Measurements from ENCODE around the gene LCE6A. TPM values are rescaled to one million over a fixed set of nuclear protein-coding genes. Genes with fewer than 3 reads are reported as not detected.
A peak's percentile ranks its signal among the peaks of the same experiment; 100 is the strongest.

LCE6A gene
- polyA plus RNA-seq, 1 experiment: not detected

DNA sequence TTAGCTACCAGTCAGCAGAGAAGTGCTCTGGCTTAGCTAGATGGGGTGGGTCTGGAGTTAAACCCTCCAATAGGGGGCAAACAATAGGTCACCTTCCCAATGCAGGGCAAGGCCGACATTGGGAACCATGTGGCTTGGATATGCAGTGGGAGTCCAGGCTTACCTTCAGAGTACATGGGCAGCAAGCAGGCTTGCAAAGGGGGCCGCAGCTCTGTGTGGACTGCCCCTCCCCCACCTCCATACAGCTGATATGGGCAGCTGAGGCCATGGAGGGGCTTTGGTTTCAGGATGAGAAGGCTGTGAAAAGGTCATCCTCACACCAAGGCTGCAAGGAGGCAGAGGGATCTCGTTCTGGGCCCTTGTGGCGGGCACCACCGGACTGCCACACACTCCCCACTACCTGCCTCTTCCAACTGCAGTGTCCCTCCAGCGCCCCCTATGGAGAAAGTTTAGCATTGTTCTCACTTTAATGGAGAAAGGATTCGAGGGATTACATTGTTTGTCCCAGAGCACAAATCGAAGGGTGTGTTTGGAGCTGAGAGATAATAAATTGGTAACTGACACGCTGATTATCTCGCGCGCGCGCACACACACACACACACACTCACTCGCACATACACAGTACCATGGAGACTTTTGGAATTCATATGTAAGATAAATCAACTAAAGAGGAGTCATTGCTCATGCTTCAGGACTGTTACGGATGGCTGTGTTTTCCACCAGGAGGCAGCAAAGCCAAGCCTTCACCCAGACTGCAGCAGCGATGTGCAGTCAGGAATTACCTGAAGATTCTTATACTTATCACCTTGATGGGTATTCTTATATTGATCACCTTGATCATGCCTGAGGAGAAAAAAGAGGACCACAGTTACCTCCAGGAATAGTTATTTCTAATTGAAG, 28.4 kb downstream of the LCE6A start:
- H3K9me3 ChIP-seq (ENCODE audit: control insufficient read depth, insufficient read depth, low read length): no peaks in the 10 kb centered on the region
- no peak for DNase-seq (ENCODE audit: low read depth, low spot score)
- no peak overlapping the region for H3K4me3 ChIP-seq (ENCODE audit: low read depth, low read length)
- no peaks in the 10 kb centered on the region for H3K27me3 ChIP-seq (ENCODE audit: control insufficient read depth, insufficient read depth, low read length)
- POLR2A ChIA-PET: no interaction called here
- TF ChIP-seq CTCF (IDR thresholded peaks at IDR 0.05; ENCODE audit: low read depth, low read length): 0 out of 2 replicates have a peak, but pooled peaks have one; percentile 2
- CTCF ChIA-PET: interaction anchor here (0.6 to 2.5 kb wide), 5 partner anchors 15 to 350 kb away, joined by 3 to 15 read pairs (median 4); no protein-coding TSS in a partner anchor
- no peak overlapping the region for H3K27ac ChIP-seq (ENCODE audit: low read depth, low read length)

- DNase-seq (ENCODE audit: low read depth, low spot score): no peak
- Histone ChIP-seq H3K4me3 (ENCODE audit: low read depth, low read length) (no peak overlapping the region), H3K27ac (ENCODE audit: low read depth, low read length) (no peak overlapping the region), H3K27me3 (ENCODE audit: control insufficient read depth, insufficient read depth, low read length) (no peaks in the 10 kb centered on the region), H3K9me3 (ENCODE audit: control insufficient read depth, insufficient read depth, low read length) (no peaks in the 10 kb centered on the region)
- ChIA-PET POLR2A (no interaction called here), CTCF (interaction anchor here (1.0 kb wide), 1 partner anchor 16 kb away, joined by 4 read pairs; no protein-coding TSS in a partner anchor)
- TF ChIP-seq CTCF (IDR thresholded peaks at IDR 0.05; ENCODE audit: low read depth, low read length): no peak
Observed at GRCh38 chr1:152871731-152872126, 29.1 kb downstream of the LCE6A start.

- Histone ChIP-seq H3K27me3 (ENCODE audit: control insufficient read depth, insufficient read depth, low read length) (no peaks in the 10 kb centered on the region), H3K9me3 (ENCODE audit: control insufficient read depth, insufficient read depth, low read length) (no peaks in the 10 kb centered on the region), H3K27ac (ENCODE audit: low read depth, low read length) (no peak overlapping the region), H3K4me3 (ENCODE audit: low read depth, low read length) (no peak overlapping the region)
- no peak for DNase-seq (ENCODE audit: low read depth, low spot score)
- POLR2A ChIA-PET: no interaction called here
- no peak for TF ChIP-seq CTCF (IDR thresholded peaks at IDR 0.05; ENCODE audit: low read depth, low read length)
- CTCF ChIA-PET: interaction anchor here (1.3 kb wide), 1 partner anchor 76 kb away, joined by 3 read pairs; no protein-coding TSS in a partner anchor
Observed at GRCh38 chr1:152873495-152873894, 30.8 kb downstream of the LCE6A start.

DNA sequence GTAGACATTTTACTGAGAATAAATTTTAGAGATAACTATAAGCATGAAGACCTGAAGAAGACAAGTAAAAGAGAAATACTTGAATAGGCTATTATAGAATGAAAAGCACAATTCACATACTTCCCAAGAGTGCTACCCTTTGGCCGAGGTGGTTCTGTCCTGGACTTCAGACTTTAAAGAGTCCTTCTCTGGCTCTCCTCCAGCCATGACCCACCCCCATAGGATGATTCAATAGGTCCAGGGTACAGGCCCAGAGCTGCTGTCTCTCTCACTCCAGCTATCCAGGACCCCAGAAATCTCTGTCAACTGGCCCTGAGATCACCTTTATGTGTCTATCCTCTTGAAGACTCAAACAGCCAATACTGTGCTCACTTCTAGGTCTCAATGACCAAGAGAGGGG, 34.2 kb downstream of the LCE6A start:
- no peak for DNase-seq (ENCODE audit: low read depth, low spot score)
- CTCF ChIA-PET: no interaction called here
- no peak overlapping the region for H3K27ac ChIP-seq (ENCODE audit: low read depth, low read length)
- no peaks in the 10 kb centered on the region for H3K9me3 ChIP-seq (ENCODE audit: control insufficient read depth, insufficient read depth, low read length)
- POLR2A ChIA-PET: no interaction called here
- no peak for TF ChIP-seq CTCF (IDR thresholded peaks at IDR 0.05; ENCODE audit: low read depth, low read length)
- no peaks in the 10 kb centered on the region for H3K27me3 ChIP-seq (ENCODE audit: control insufficient read depth, insufficient read depth, low read length)
- no peak overlapping the region for H3K4me3 ChIP-seq (ENCODE audit: low read depth, low read length)

DNA sequence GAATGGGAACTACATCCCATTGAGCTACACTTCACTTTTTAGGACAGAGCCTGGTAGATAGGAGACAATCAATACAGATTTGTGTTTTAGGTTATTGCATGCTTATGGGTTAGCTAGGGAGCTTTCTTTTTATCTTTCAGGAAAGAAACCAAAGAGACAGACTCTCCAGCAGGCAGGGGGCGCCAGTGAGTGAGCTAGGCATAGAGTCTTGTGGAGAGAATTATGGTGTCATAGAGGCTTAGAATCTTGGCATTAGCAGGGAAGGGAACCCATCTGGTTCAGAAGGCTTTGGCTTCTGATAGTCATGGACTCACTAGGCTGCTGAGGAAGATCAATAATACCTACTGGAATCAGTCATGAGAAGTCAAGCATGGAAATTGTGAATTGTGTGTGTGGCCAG, 35.4 kb downstream of the LCE6A start, which contains the start of gene SMCP:
Gene SMCP, plus strand, starts transcription at position 281 of the 400 bp plus-strand sequence. CDS start 6,101 bp downstream, outside the sequence.
- Histone ChIP-seq H3K9me3 (ENCODE audit: control insufficient read depth, insufficient read depth, low read length) (0 out of 2 replicates have a peak, but pooled peaks cover 3% of the 10 kb centered on the region), H3K27ac (ENCODE audit: low read depth, low read length) (no peak within 1 kb of the TSS), H3K27me3 (ENCODE audit: control insufficient read depth, insufficient read depth, low read length) (no peaks in the 10 kb centered on the region), H3K4me3 (ENCODE audit: low read depth, low read length) (no peak within 1 kb of the TSS)
- ChIA-PET POLR2A (no interaction called here), CTCF (no interaction called here)
- TF ChIP-seq CTCF (IDR thresholded peaks at IDR 0.05; ENCODE audit: low read depth, low read length): no peak
- DNase-seq (ENCODE audit: low read depth, low spot score): no peak
